ENCODE data around the gene RNF112.

RNF112 gene

GRCh38 chr17:19374136-19374535, 36.9 kb upstream of the RNF112 start:
- Histone ChIP-seq H3K27ac (no peak overlapping the region), H3K4me3 (no peak overlapping the region)
- no peak for DNase-seq (ENCODE audit: low spot score)
- TF ChIP-seq, protein P1, sequence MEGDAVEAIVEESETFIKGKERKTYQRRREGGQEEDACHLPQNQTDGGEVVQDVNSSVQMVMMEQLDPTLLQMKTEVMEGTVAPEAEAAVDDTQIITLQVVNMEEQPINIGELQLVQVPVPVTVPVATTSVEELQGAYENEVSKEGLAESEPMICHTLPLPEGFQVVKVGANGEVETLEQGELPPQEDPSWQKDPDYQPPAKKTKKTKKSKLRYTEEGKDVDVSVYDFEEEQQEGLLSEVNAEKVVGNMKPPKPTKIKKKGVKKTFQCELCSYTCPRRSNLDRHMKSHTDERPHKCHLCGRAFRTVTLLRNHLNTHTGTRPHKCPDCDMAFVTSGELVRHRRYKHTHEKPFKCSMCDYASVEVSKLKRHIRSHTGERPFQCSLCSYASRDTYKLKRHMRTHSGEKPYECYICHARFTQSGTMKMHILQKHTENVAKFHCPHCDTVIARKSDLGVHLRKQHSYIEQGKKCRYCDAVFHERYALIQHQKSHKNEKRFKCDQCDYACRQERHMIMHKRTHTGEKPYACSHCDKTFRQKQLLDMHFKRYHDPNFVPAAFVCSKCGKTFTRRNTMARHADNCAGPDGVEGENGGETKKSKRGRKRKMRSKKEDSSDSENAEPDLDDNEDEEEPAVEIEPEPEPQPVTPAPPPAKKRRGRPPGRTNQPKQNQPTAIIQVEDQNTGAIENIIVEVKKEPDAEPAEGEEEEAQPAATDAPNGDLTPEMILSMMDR (IDR thresholded peaks at IDR 0.05) = no peak

- Histone ChIP-seq H3K4me3 (no peak overlapping the region), H3K27ac (no peak overlapping the region)
- DNase-seq (ENCODE audit: low spot score) = no peak
- TF ChIP-seq, protein P1 (IDR thresholded peaks at IDR 0.05) = no peak
Measured at GRCh38 chr17:19375732-19376131, 35.3 kb upstream of the RNF112 start.

DNA sequence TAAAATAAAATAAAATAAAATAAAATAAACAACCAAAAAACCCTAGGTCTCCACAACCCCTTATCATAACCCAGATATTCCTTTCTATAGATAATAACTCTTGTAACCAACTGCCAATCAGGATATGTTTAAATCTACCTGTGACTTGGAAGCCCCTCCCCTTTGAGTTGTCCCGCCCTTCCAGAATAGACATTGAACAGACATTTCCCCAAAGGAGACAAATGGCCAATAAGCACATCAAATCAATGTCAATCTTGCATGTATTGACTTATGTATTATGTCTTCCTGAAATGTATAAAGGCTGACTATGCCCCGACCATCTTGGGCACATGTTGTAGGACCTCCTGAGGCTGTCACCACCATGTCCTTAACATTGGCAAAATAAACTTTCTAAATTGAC, 34.2 kb upstream of the RNF112 start:
- Histone ChIP-seq H3K4me3 (peak overlapping the region; percentile 84), H3K27ac (peak overlapping the region; percentile 95 to 98)
- TF ChIP-seq, protein P1 (IDR thresholded peaks at IDR 0.05) = no peak
- peak; percentile 36 for DNase-seq (ENCODE audit: low spot score)

GRCh38 chr17:19377602-19378415, 33.2 kb upstream of the RNF112 start:
- Histone ChIP-seq H3K4me3 (peak overlapping the region; percentile 84), H3K27ac (peak overlapping the region; percentile 95 to 98)
- DNase-seq (ENCODE audit: low spot score) = peak; percentile 100
- TF ChIP-seq, protein P1 (IDR thresholded peaks at IDR 0.05) = no peak

DNA sequence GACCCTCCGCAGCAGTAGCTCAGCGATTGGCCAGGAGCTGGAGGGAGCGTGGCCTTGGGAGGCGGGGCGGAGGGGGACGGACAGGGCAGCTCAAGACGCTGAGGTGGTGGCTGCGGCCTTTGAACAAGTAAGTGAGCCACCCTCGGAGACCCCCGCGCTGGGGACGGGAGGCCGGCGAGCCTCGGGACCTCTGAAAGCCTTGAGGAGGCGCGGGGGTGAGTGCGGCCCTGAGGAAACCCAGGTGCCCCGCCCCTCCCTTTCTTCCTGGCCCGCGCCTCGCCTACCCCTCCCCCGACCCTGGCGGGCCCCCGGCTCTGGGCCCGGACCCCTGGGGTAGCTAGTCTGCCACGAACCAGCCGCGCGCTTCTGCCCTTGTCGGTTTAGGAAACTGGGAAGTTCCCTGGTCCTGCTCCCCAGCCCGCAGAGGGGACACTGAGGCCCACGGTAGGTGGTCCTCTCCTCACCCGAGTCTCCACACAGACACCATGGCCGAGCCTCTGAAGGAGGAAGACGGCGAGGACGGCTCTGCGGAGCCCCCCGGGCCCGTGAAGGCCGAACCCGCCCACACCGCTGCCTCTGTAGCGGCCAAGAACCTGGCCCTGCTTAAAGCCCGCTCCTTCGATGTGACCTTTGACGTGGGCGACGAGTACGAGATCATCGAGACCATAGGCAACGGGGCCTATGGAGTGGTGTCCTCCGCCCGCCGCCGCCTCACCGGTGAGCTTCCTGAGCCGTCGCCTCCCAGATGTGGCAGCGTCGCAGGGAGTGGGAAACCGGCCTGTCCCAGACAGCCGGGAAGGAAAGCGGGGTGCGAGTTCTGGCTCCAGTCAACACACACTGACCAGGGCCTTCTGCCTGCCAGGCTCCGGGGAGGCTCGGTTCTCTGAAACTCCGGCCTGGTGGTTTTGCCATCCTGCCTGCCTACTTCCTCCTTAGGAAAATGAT, 32.3 kb upstream of the RNF112 start, which contains the start of gene MAPK7:
Gene MAPK7 (plus strand): TSS at position 83 of the 945 bp plus-strand sequence. CDS start 403 bp downstream, at position 486.
- TF ChIP-seq, protein P1 (IDR thresholded peaks at IDR 0.05) = no peak
- Histone ChIP-seq H3K4me3 (peak within 1 kb of the TSS; percentile 84), H3K27ac (peak within 1 kb of the TSS; percentile 95 to 98)
- DNase-seq (ENCODE audit: low spot score) = no peak

DNA sequence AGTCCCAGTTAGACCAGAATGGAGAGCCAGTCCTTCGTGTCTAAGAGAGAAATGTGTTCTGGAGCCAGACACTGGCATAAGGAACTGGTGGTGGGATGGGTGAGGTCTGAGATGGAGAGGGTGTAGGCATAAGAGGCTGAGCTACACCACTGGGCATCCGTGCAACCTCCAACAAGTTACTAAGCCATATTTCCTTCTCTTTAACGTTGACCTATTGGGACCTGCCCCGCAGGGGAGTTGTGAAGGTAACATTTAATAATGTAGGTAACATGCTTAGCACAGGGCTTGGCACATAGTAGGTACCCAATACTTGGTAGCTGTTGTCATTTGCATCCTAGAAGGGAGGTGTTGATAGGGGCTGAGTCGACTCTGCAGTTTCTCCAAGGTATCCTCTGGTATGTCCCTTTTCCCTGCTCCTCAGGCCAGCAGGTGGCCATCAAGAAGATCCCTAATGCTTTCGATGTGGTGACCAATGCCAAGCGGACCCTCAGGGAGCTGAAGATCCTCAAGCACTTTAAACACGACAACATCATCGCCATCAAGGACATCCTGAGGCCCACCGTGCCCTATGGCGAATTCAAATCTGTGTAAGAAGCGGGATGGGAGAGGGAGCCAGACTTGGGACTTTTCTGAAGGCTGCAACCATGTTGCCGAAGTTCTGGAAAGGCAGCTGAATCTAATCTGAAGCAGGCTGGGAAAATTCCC, 31.5 kb upstream of the RNF112 start:
- peak; percentile 58 for DNase-seq (ENCODE audit: low spot score)
- TF ChIP-seq, protein P1 (IDR thresholded peaks at IDR 0.05) = no peak

More for the DNA sequence above, 31.5 kb upstream of the RNF112 start:
- Histone ChIP-seq H3K4me3 (peak overlapping the region; percentile 84), H3K27ac (peak overlapping the region; percentile 95 to 98)

Measured in coronary artery (tissue), 2 donors.